Transverse colon (tissue), 4 donors: ENCODE measurements around the gene TFEB. TPM values are rescaled to one million over a fixed set of nuclear protein-coding genes. Genes with fewer than 3 reads are reported as not detected.

Experiments
- DNase-seq: peaks from one replicate; pipeline ENCODE4 v3.0.0-alpha.2; 2019
- H3K27ac ChIP-seq, 4 donors: fragments of 200-600 bp; sonication (generic); 2 replicates each; pipeline ENCODE4 v1.5.1; 2016 to 2018; ENCODE audit warnings: inconsistent platforms in 4 of 4
- H3K27me3 ChIP-seq: fragments of 200-600 bp; sonication (generic); 2 replicates; pipeline ENCODE4 v1.5.1; 2017; ENCODE audit warnings: inconsistent platforms
- H3K36me3 ChIP-seq, 4 donors: fragments of 200-600 bp; sonication (generic); 2 replicates each; pipeline ENCODE4 v1.5.1; 2017 to 2019; ENCODE audit warnings: inconsistent platforms in 4 of 4
- H3K4me1 ChIP-seq, 4 donors: fragments of 200-600 bp; sonication (generic); 2 replicates each; pipeline ENCODE4 v1.5.1; 2017 to 2020; ENCODE audit warnings: inconsistent platforms in 4 of 4
- H3K4me3 ChIP-seq, 4 donors: fragments of 200-600 bp; sonication (generic); 1 replicate in 1 of 4; 2 replicates in 3 of 4; pipeline versions ENCODE4 v1.5.1 to v1.6.1; 2017 to 2019; ENCODE audit warnings: inconsistent platforms in 4 of 4
- H3K9me3 ChIP-seq, 2 donors: fragments of 200-600 bp; sonication (generic); 2 replicates each; pipeline ENCODE4 v1.5.1; 2017 to 2019; ENCODE audit warnings: inconsistent platforms in 2 of 2
- CTCF ChIP-seq, 5 experiments: fragments of 200-600 bp in 3 of 5; fragments of 450-650 bp in 2 of 5; sonication (generic) in 3 of 5; IDR thresholded peaks; 1 replicate in 2 of 5; 2 replicates in 3 of 5; pipeline ENCODE4 v1.5.1; 2016 to 2017; ENCODE audit warnings: antibody characterized with exemption in 5 of 5, inconsistent platforms in 3 of 5, mild to moderate bottlenecking in 2 of 5, moderate library complexity in 1 of 5
- EP300 ChIP-seq: sonication (generic); formaldehyde crosslinking; IDR thresholded peaks from one replicate; pipeline ENCODE4 v1.6.1; 2017; ENCODE audit warnings: antibody characterized with exemption, low read depth
- POLR2A ChIP-seq: fragments of 450-650 bp; IDR thresholded peaks from one replicate; pipeline ENCODE4 v1.6.1; 2016; ENCODE audit warnings: antibody characterized with exemption, mild to moderate bottlenecking, moderate library complexity
- POLR2AphosphoS5 ChIP-seq, 3 donors: sonication (generic); formaldehyde crosslinking; IDR thresholded peaks; one replicate each; pipeline ENCODE4 v1.6.1; 2016; ENCODE audit warnings: antibody characterized with exemption in 3 of 3
- WGBS, 2 donors: methylation state at CpG; one replicate each; pipeline ENCODE4 v1.1.5; 2018; ENCODE audit warnings: low coverage in 1 of 2; 5-methylcytosine and 5-hydroxymethylcytosine counted together
- in situ Hi-C, 4 donors: fragments of 200-750 bp; cut with MboI; loops; one replicate each; pipeline versions ENCODE4 v1.15.0 to v1.15.1; 2017; ENCODE audit warnings: low sequenced_read_pairs in 3 of 4, low pct_ligation_motif_present in 1 of 4, low pct_unique_long_range_greater_than_20kb in 1 of 4
- intact Hi-C: fragments of 100-400 bp; cut with DNase I; formaldehyde crosslinking; loops from one replicate; pipeline ENCODE4 v1.15.1; 2023; ENCODE audit warnings: low total_unique reads
- total RNA-seq, 4 donors: library from RNA; depleted of rRNA; stranded (reverse); fragments of >200 nt; gene quantifications; one replicate each; pipeline ENCODE4 v1.1.0, GENCODE V29; 2016

Gene TFEB
- total RNA-seq, 4 donors from 2014 or later, result 30.4 to 47.1 (median 38.1) TPM

GRCh38 chr6:41645007-41645618 is 90.3 kb downstream of the TFEB start:
- Histone ChIP-seq H3K36me3 (no peaks in the 10 kb centered on the region), H3K4me1 (no peaks in the 10 kb centered on the region), H3K27ac (no peak overlapping the region), H3K4me3 (no peak overlapping the region), H3K9me3 (no peaks in the 10 kb centered on the region), H3K27me3 (peaks cover 13% of the 10 kb centered on the region)
- in situ Hi-C loops (no loop called here), intact Hi-C loops (no loop called here)
- TF ChIP-seq POLR2A, result no peak
- TF ChIP-seq POLR2AphosphoS5 (IDR thresholded peaks at IDR 0.05), result no peak
- TF ChIP-seq EP300, result no peak
- TF ChIP-seq CTCF (IDR thresholded peaks at IDR 0.05), result no peak
- no peak for DNase-seq
- 77 to 83% methylated on average over 9 to 12 of the region's 12 CpGs for WGBS, 2 donors

GRCh38 chr6:41644297-41644879 is 91.0 kb downstream of the TFEB start:
- WGBS, 2 donors, result 89% methylated on average over 2 of the region's 4 CpGs; no CpG with 5 or more reads in 1 of the 2 donors
- DNase-seq, result no peak
- Histone ChIP-seq H3K27me3 (peaks cover 20% of the 10 kb centered on the region), H3K4me3 (no peak overlapping the region), H3K36me3 (no peaks in the 10 kb centered on the region), H3K4me1 (no peaks in the 10 kb centered on the region), H3K9me3 (no peaks in the 10 kb centered on the region), H3K27ac (no peak overlapping the region)
- TF ChIP-seq POLR2AphosphoS5 (IDR thresholded peaks at IDR 0.05), result no peak
- TF ChIP-seq EP300, result no peak
- TF ChIP-seq POLR2A, result no peak
- no peak for TF ChIP-seq CTCF (IDR thresholded peaks at IDR 0.05)
- in situ Hi-C loops, result no loop called here
- intact Hi-C loops, result no loop called here

- TF ChIP-seq POLR2A (no peak), EP300 (no peak), CTCF (IDR thresholded peaks at IDR 0.05) (no peak), POLR2AphosphoS5 (IDR thresholded peaks at IDR 0.05) (no peak)
- H3K9me3 ChIP-seq, result no peaks in the 10 kb centered on the region
- peaks cover 25% of the 10 kb centered on the region for H3K27me3 ChIP-seq
- no peak for DNase-seq
- no peaks in the 10 kb centered on the region for H3K36me3 ChIP-seq
- WGBS, 2 donors, result 86% methylated on average over 4 of the region's 4 CpGs; no CpG with 5 or more reads in 1 of the 2 donors
- H3K27ac ChIP-seq, result no peak overlapping the region
- in situ Hi-C loops (no loop called here), intact Hi-C loops (no loop called here)
- no peak overlapping the region for H3K4me3 ChIP-seq
- peaks cover 0 to 4% (median 1%) of the 10 kb centered on the region in 4 donors for H3K4me1 ChIP-seq
Measured at GRCh38 chr6:41643899-41644269, 91.5 kb downstream of the TFEB start.

- in situ Hi-C loops (no loop called here), intact Hi-C loops (no loop called here)
- H3K27me3 ChIP-seq, result peaks cover 32% of the 10 kb centered on the region
- H3K4me1 ChIP-seq, result peaks cover 0 to 11% (median 7%) of the 10 kb centered on the region in 4 donors
- H3K27ac ChIP-seq, result no peak overlapping the region
- no peak for DNase-seq
- WGBS, 2 donors, result 40 to 74% methylated on average over 1 to 10 of the region's 10 CpGs
- H3K9me3 ChIP-seq, result no peaks in the 10 kb centered on the region
- no peaks in the 10 kb centered on the region for H3K36me3 ChIP-seq
- H3K4me3 ChIP-seq, result no peak overlapping the region
- no peak for TF ChIP-seq POLR2AphosphoS5 (IDR thresholded peaks at IDR 0.05)
Measured at GRCh38 chr6:41642960-41643898, 92.2 kb downstream of the TFEB start.
